Renal cortex interstitium (tissue), 3 donors: ENCODE measurements around the gene IFNGR1. TPM values are rescaled to one million over a fixed set of nuclear protein-coding genes. Genes with fewer than 3 reads are reported as not detected.

ENCODE experiments used
- polyA plus RNA-seq, 3 donors: library from polyadenylated mRNA; unstranded; fragments of 120-200 nt; gene quantifications; one replicate each; pipeline ENCODE4 v1.2.1, GENCODE V29; 2013; ENCODE audit not compliant: insufficient read length in 3 of 3

Gene IFNGR1
- polyA plus RNA-seq, 3 donors = 53.5 to 64.8 (median 58.0) TPM

Other genes with a start within 250 kb of the IFNGR1 start
- 1 to 10 TPM; 1.1 to 3.1 (median 1.5) TPM for gene IL20RA, start 174.4 kb downstream of the IFNGR1 start, polyA plus RNA-seq
- not detected for gene IL22RA2, start 45.7 kb downstream of the IFNGR1 start, polyA plus RNA-seq